Activated B cell treated with CpG ODN at 0.5 μM for 24 hours (primary cell): ENCODE data around the gene LMX1A. TPM values are rescaled to one million over a fixed set of nuclear protein-coding genes. Genes with fewer than 3 reads are reported as not detected.

Source experiments
- ATAC-seq: fragments of 200-7000 bp; cut with Tn5 transposase; one replicate; pipeline ENCODE4 v1.10.0; 2021; ENCODE audit warnings: low read depth, mild to moderate bottlenecking, moderate library complexity
- CTCF ChIA-PET: fragments of 350-600 bp; sonication (Branson Sonifier 250); formaldehyde crosslinking; loops from one replicate; lab custom pipeline; 2021; ENCODE audit warnings: antibody characterized with exemption; lab: Charles Lee
- POLR2A ChIA-PET: fragments of 350-600 bp; sonication (Branson Sonifier 250); formaldehyde crosslinking; loops from one replicate; lab custom pipeline; 2021; ENCODE audit warnings: antibody characterized with exemption; lab: Charles Lee
- DNase-seq: peaks from one replicate; pipeline ENCODE4 v3.0.0; 2022
- H3K27ac Mint-ChIP-seq: one replicate; pipeline ENCODE4 v1.8.0; 2020; ENCODE audit warnings: mixed read lengths
- H3K27me3 Mint-ChIP-seq: one replicate; pipeline ENCODE4 v1.8.0; 2021; ENCODE audit warnings: mixed read lengths
- H3K36me3 Mint-ChIP-seq: one replicate; pipeline ENCODE4 v1.8.0; 2021; ENCODE audit warnings: low read depth, mixed read lengths
- H3K4me1 Mint-ChIP-seq: one replicate; pipeline ENCODE4 v1.8.0; 2021; ENCODE audit warnings: mixed read lengths
- H3K4me3 Mint-ChIP-seq: one replicate; pipeline ENCODE4 v1.8.0; 2020; ENCODE audit warnings: mild to moderate bottlenecking, mixed read lengths
- H3K9me3 Mint-ChIP-seq: one replicate; pipeline ENCODE4 v1.8.0; 2020; ENCODE audit warnings: mixed read lengths
- CTCF ChIP-seq: fragments of 200-600 bp; IDR thresholded peaks from one replicate; pipeline ENCODE4 v1.8.0; 2022; ENCODE audit warnings: antibody characterized with exemption, mild to moderate bottlenecking
- intact Hi-C: fragments of 100-400 bp; cut with micrococcal nuclease; formaldehyde crosslinking; loops from one replicate; pipeline ENCODE4 v1.15.1; 2024
- total RNA-seq: library from RNA; stranded (reverse); gene quantifications from 2 replicates; pipeline ENCODE4 v1.2.3, GENCODE V29; 2022

LMX1A gene
- total RNA-seq, 1 donor from 2014 or later: not detected

- no peaks in the 10 kb centered on the region for H3K4me1 Mint-ChIP-seq
- CTCF ChIA-PET: no interaction called here
- POLR2A ChIA-PET: no interaction called here
- no peaks in the 10 kb centered on the region for H3K36me3 Mint-ChIP-seq
- intact Hi-C loops: no loop called here
- no peak for TF ChIP-seq CTCF
- ATAC-seq (no peak), DNase-seq (no peak)
- no peak overlapping the region for H3K4me3 Mint-ChIP-seq
- H3K27me3 Mint-ChIP-seq: peaks cover 4% of the 10 kb centered on the region
- no peak overlapping the region for H3K27ac Mint-ChIP-seq
- H3K9me3 Mint-ChIP-seq: no peaks in the 10 kb centered on the region
Observed at GRCh38 chr1:165169729-165170128, 186.8 kb downstream of the LMX1A start.

GRCh38 chr1:165169028-165169427 lies 187.5 kb downstream of the LMX1A start:
- Mint-ChIP-seq H3K36me3 (no peaks in the 10 kb centered on the region), H3K4me3 (no peak overlapping the region), H3K27me3 (peaks cover 4% of the 10 kb centered on the region), H3K9me3 (no peaks in the 10 kb centered on the region), H3K4me1 (no peaks in the 10 kb centered on the region), H3K27ac (no peak overlapping the region)
- DNase-seq (no peak), ATAC-seq (no peak)
- TF ChIP-seq CTCF: no peak
- POLR2A ChIA-PET: no interaction called here
- CTCF ChIA-PET: no interaction called here
- intact Hi-C loops: no loop called here

GRCh38 chr1:165168467-165168866 lies 188.0 kb downstream of the LMX1A start:
- ChIA-PET POLR2A (no interaction called here), CTCF (no interaction called here)
- Mint-ChIP-seq H3K9me3 (no peaks in the 10 kb centered on the region), H3K27ac (no peak overlapping the region), H3K36me3 (no peaks in the 10 kb centered on the region), H3K27me3 (peaks cover 4% of the 10 kb centered on the region), H3K4me3 (no peak overlapping the region), H3K4me1 (no peaks in the 10 kb centered on the region)
- no peak for TF ChIP-seq CTCF
- intact Hi-C loops: no loop called here
- no peak for DNase-seq
- ATAC-seq: no peak

GRCh38 chr1:165162671-165163241 lies 193.8 kb downstream of the LMX1A start:
- no peak for ATAC-seq
- no peak for DNase-seq
- intact Hi-C loops: no loop called here
- CTCF ChIA-PET: no interaction called here
- H3K4me3 Mint-ChIP-seq: no peak overlapping the region
- H3K36me3 Mint-ChIP-seq: no peaks in the 10 kb centered on the region
- no peak for TF ChIP-seq CTCF
- POLR2A ChIA-PET: no interaction called here
- no peaks in the 10 kb centered on the region for H3K27me3 Mint-ChIP-seq
- no peak overlapping the region for H3K27ac Mint-ChIP-seq
- no peaks in the 10 kb centered on the region for H3K4me1 Mint-ChIP-seq
- H3K9me3 Mint-ChIP-seq: no peaks in the 10 kb centered on the region

GRCh38 chr1:165161130-165161529 lies 195.4 kb downstream of the LMX1A start:
- TF ChIP-seq CTCF: no peak
- Mint-ChIP-seq H3K27me3 (peaks cover 2% of the 10 kb centered on the region), H3K36me3 (no peaks in the 10 kb centered on the region), H3K9me3 (no peaks in the 10 kb centered on the region), H3K27ac (no peak overlapping the region), H3K4me3 (no peak overlapping the region), H3K4me1 (no peaks in the 10 kb centered on the region)
- CTCF ChIA-PET: no interaction called here
- intact Hi-C loops: no loop called here
- ATAC-seq (no peak), DNase-seq (no peak)
- POLR2A ChIA-PET: no interaction called here
